Activated CD4-positive, alpha-beta T cell treated with anti-CD3 and anti-CD28 coated beads for 36 hours (primary cell): Measurements from ENCODE around the gene E2F8. TPM values are rescaled to one million over a fixed set of nuclear protein-coding genes. Genes with fewer than 3 reads are reported as not detected.

Source experiments
- ATAC-seq: fragments of 200-7000 bp; cut with Tn5 transposase; one replicate; pipeline ENCODE4 v1.10.0; 2021; ENCODE audit warnings: mild to moderate bottlenecking, moderate library complexity
- CTCF ChIA-PET: fragments of 350-600 bp; sonication (Branson Sonifier 250); formaldehyde crosslinking; loops from one replicate; lab custom pipeline; 2021; ENCODE audit warnings: antibody characterized with exemption; lab: Charles Lee
- POLR2A ChIA-PET: fragments of 350-600 bp; sonication (Branson Sonifier 250); formaldehyde crosslinking; loops from one replicate; lab custom pipeline; 2021; ENCODE audit warnings: antibody characterized with exemption, inconsistent platforms; lab: Charles Lee
- DNase-seq: peaks from one replicate; pipeline ENCODE4 v3.0.0-alpha.2; 2020
- H3K27ac Mint-ChIP-seq: one replicate; pipeline ENCODE4 v1.8.0; 2021; ENCODE audit warnings: mixed read lengths
- H3K27me3 Mint-ChIP-seq: one replicate; pipeline ENCODE4 v1.8.0; 2021; ENCODE audit warnings: mixed read lengths
- H3K36me3 Mint-ChIP-seq: one replicate; pipeline ENCODE4 v1.8.0; 2021; ENCODE audit warnings: low read depth, mixed read lengths
- H3K4me1 Mint-ChIP-seq: one replicate; pipeline ENCODE4 v1.8.0; 2021; ENCODE audit warnings: mixed read lengths
- H3K4me3 Mint-ChIP-seq: one replicate; pipeline ENCODE4 v1.8.0; 2021; ENCODE audit warnings: mild to moderate bottlenecking, moderate library complexity, mixed read lengths
- H3K9me3 Mint-ChIP-seq: one replicate; pipeline ENCODE4 v1.8.0; 2021; ENCODE audit warnings: low read depth, mixed read lengths
- intact Hi-C, 2 experiments: fragments of 100-400 bp; cut with DNase I in 1 of 2; cut with micrococcal nuclease in 1 of 2; formaldehyde crosslinking; loops; one replicate each; pipeline versions ENCODE4 v1.14.2 to v1.15.1; 2022 to 2024; cut with DNase I, micrococcal nuclease
- total RNA-seq, 2 experiments: library from RNA; stranded (reverse); gene quantifications; one replicate each; pipeline ENCODE4 v1.2.3, GENCODE V29; 2021

E2F8 gene
- total RNA-seq, 2 experiments from 2014 or later = 18.0 to 22.2 TPM

DNA sequence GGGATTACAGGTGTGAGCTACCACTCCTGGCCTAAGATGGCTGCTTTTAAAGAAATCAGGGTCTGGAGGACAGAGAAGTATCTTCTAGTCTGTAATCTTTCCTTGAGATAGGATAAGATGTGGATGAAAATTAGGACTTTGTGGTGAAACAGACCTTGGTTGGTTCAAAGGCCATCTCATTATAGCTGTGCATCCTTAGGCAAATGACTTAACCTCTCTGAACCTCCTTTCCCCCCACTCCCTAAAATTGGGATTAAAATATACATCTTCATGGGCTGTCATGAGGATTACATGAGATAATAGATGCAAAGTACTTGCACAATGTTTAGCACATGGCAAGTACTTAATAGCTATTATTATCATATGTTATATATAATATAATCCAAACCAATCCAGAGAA is 10.8 kb upstream of the E2F8 start:
- no peak for DNase-seq
- Mint-ChIP-seq H3K27me3 (peaks cover 13% of the 10 kb centered on the region), H3K9me3 (peaks cover 2% of the 10 kb centered on the region), H3K4me3 (no peak overlapping the region), H3K27ac (no peak overlapping the region), H3K36me3 (no peaks in the 10 kb centered on the region), H3K4me1 (no peaks in the 10 kb centered on the region)
- POLR2A ChIA-PET = interaction anchor here (0.6 kb wide), 1 partner anchor 14 kb away, joined by 3 read pairs; no protein-coding TSS in a partner anchor
- CTCF ChIA-PET = interaction anchor here (0.7 to 0.9 kb wide), 2 partner anchors 8 to 92 kb away, joined by 3 read pairs; no protein-coding TSS in a partner anchor
- intact Hi-C loops = no loop called here
- ATAC-seq = no peak

DNA sequence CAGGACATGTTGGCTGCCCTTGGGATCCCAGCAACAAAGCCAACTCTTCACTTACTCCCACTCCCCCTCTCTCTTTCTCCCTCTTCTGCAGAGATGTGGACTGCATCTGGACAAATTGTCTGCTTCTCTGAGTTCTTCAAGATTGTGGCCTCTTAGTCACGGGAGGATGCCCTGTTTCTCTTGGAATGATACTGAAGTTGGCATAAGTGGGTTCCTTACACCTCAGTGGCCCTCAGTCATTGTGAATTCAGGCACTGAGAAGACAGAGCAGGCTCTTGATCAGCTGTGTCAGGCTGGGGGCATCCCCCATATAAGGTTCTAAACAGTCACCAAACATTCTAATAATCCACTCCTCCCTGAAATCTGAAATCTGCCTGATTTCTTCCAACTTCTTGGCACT is 6.1 kb upstream of the E2F8 start:
- ATAC-seq (no peak), DNase-seq (no peak)
- Mint-ChIP-seq H3K36me3 (peaks cover 4% of the 10 kb centered on the region), H3K27ac (no peak overlapping the region), H3K4me1 (peaks cover 6% of the 10 kb centered on the region), H3K27me3 (peaks cover 39% of the 10 kb centered on the region), H3K9me3 (peaks cover 2% of the 10 kb centered on the region), H3K4me3 (no peak overlapping the region)
- CTCF ChIA-PET = interaction anchor here (0.6 to 1.5 kb wide), 5 partner anchors 12 to 176 kb away, joined by 3 to 4 read pairs (median 3); no protein-coding TSS in a partner anchor
- intact Hi-C loops = loop anchor here (10.0 kb wide), 2 partner anchors 198 to 552 kb away; partner anchors contain the start of gene TMEM86A (in 1 of the 2)
- POLR2A ChIA-PET = no interaction called here

DNA sequence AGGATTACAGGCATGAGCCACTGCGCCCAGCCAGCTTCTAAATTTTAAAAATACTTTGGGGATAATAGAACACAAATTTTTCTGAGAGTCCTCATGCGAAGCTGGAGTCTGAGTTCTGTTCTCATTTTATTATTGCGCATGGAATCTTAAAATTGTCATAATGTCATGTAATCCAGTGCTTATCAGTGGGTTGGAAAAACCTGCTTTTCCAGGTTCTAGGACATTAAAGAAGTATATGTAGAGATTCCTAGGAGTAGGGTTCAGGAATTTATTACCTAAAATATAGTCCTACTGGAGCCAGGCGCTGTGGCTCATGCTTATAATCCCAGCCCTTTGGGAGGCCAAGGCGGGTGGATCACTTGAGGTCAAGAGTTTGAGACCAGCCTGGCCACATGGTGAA is 4.6 kb upstream of the E2F8 start:
- H3K36me3 Mint-ChIP-seq = peaks cover 4% of the 10 kb centered on the region
- H3K4me3 Mint-ChIP-seq = no peak overlapping the region
- no peak for ATAC-seq
- intact Hi-C loops = loop anchor here (10.0 kb wide), 2 partner anchors 199 to 551 kb away; partner anchors contain the start of gene TMEM86A (in 1 of the 2)
- CTCF ChIA-PET = no interaction called here
- H3K27ac Mint-ChIP-seq = no peak overlapping the region
- peaks cover 8% of the 10 kb centered on the region for H3K4me1 Mint-ChIP-seq
- POLR2A ChIA-PET = no interaction called here
- peaks cover 2% of the 10 kb centered on the region for H3K9me3 Mint-ChIP-seq
- DNase-seq = no peak
- H3K27me3 Mint-ChIP-seq = peaks cover 38% of the 10 kb centered on the region

DNA sequence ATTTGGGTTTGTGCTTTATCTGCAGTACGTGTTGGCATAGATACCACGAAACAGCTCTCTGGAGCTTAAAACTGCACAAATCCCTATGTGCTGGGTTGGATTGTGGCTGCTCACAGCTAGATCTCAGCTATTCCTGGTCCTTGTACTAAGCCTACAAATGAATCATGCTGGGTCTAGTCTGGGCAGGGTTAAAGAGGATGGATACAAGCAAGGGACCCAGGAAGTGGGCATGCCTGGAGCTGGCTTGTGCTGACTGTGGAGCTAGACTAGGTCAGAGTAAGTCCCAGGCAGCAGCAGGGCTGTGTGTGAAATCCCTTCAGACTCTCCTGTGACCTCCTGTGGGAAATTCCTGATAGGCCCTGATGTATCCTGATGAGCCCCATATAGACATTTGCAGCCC is 3.9 kb upstream of the E2F8 start:
- ChIA-PET CTCF (interaction anchor here (2.3 kb wide), 1 partner anchor 15 kb away, joined by 8 read pairs; no protein-coding TSS in a partner anchor), POLR2A (no interaction called here)
- Mint-ChIP-seq H3K27me3 (peaks cover 41% of the 10 kb centered on the region), H3K4me3 (no peak overlapping the region), H3K4me1 (peaks cover 10% of the 10 kb centered on the region), H3K9me3 (peaks cover 2% of the 10 kb centered on the region), H3K27ac (no peak overlapping the region), H3K36me3 (peaks cover 6% of the 10 kb centered on the region)
- DNase-seq (no peak), ATAC-seq (no peak)
- intact Hi-C loops = loop anchor here (5.0 to 10.0 kb wide), 6 partner anchors 172 to 852 kb away; partner anchors contain the start of genes LDHA (in 1 of the 2), TMEM86A (in 1 of the 2) and UEVLD (in 1 of the 2)

DNA sequence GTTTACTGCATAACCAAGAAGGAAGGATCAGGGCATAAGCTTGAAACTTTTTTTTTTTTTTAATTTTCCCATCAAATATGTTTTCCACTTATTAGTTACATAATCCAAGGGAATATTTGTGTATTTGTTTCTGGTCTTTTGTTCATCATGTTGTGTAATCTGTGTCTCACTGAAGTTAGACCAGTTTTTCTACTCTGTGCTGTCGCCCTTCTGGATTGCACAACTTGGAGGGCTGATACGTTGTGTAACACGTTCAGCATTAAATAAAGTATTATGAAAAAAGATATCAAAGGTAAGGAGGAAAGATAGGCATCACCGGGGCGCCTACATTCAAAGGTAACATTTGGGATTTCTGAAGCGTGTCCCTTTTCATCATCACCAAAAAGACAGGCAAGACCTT is 3.3 kb upstream of the E2F8 start:
- CTCF ChIA-PET = interaction anchor here (2.3 kb wide), 1 partner anchor 15 kb away, joined by 8 read pairs; no protein-coding TSS in a partner anchor
- Mint-ChIP-seq H3K4me3 (no peak overlapping the region), H3K27ac (no peak overlapping the region), H3K4me1 (peaks cover 14% of the 10 kb centered on the region), H3K36me3 (peaks cover 9% of the 10 kb centered on the region), H3K27me3 (peaks cover 43% of the 10 kb centered on the region), H3K9me3 (no peaks in the 10 kb centered on the region)
- DNase-seq (no peak), ATAC-seq (no peak)
- POLR2A ChIA-PET = no interaction called here
- intact Hi-C loops = loop anchor here (5.0 to 10.0 kb wide), 6 partner anchors 172 to 852 kb away; partner anchors contain the start of genes LDHA (in 1 of the 2), TMEM86A (in 1 of the 2) and UEVLD (in 1 of the 2)

DNA sequence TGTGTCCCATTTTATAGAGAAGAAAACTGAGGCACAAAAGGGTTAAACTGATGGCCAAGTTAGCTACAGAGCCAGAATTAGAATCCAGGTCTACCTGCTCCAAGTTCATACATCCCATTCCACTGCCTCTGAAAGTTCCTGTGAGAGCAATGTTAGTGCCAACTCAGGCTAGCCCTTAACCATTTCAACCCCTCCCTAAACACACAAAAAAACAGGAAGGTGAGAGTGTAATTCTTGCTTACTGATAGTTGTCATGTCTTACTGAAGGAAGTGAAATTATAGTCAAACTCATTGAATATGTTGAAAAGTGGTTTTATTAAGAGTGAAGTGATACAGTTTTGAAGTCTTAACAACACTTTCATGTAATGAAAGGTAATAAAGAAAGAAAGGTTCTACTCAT is 2.9 kb upstream of the E2F8 start:
- H3K27ac Mint-ChIP-seq = no peak overlapping the region

DNA sequence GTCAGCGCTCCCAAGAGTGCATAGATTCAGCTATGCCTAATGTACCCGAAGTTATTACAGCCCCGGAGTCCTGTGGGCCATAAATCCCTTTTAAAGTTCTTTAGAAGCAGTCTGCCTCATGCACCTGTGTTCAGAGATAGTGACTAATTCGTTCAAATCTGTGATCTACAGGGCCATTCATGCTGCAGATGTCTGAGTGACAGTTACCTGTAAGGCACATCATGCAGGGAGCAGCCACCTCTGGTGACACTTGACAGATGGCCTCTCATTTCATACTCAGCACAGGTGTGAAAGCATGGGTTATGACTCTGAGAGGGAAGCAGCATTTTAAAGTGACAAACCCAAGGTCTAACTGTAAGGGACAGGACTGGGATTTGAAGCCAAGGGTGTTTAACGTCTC is 2.4 kb upstream of the E2F8 start:
- Mint-ChIP-seq H3K27ac (no peak overlapping the region), H3K27me3 (peaks cover 41% of the 10 kb centered on the region), H3K4me1 (peaks cover 14% of the 10 kb centered on the region), H3K9me3 (no peaks in the 10 kb centered on the region), H3K36me3 (peaks cover 16% of the 10 kb centered on the region), H3K4me3 (no peak overlapping the region)
- ATAC-seq (no peak), DNase-seq (peak; percentile 14)
- ChIA-PET CTCF (interaction anchor here (2.3 kb wide), 1 partner anchor 16 kb away, joined by 8 read pairs; no protein-coding TSS in a partner anchor), POLR2A (interaction anchor here (0.6 kb wide), 1 partner anchor 27 kb away, joined by 4 read pairs; no protein-coding TSS in a partner anchor)
- intact Hi-C loops = loop anchor here (5.0 to 10.0 kb wide), 6 partner anchors 171 to 851 kb away; partner anchors contain the start of genes LDHA (in 1 of the 2), TMEM86A (in 1 of the 2) and UEVLD (in 1 of the 2)

More for the DNA sequence above, 2.9 kb upstream of the E2F8 start:
- peaks cover 14% of the 10 kb centered on the region for H3K4me1 Mint-ChIP-seq
- peaks cover 13% of the 10 kb centered on the region for H3K36me3 Mint-ChIP-seq
- POLR2A ChIA-PET = no interaction called here
- CTCF ChIA-PET = interaction anchor here (2.3 kb wide), 1 partner anchor 16 kb away, joined by 8 read pairs; no protein-coding TSS in a partner anchor
- H3K9me3 Mint-ChIP-seq = no peaks in the 10 kb centered on the region
- H3K27me3 Mint-ChIP-seq = peaks cover 44% of the 10 kb centered on the region
- no peak overlapping the region for H3K4me3 Mint-ChIP-seq
- DNase-seq (no peak), ATAC-seq (no peak)
- intact Hi-C loops = loop anchor here (5.0 to 10.0 kb wide), 6 partner anchors 171 to 851 kb away; partner anchors contain the start of genes LDHA (in 1 of the 2), TMEM86A (in 1 of the 2) and UEVLD (in 1 of the 2)

DNA sequence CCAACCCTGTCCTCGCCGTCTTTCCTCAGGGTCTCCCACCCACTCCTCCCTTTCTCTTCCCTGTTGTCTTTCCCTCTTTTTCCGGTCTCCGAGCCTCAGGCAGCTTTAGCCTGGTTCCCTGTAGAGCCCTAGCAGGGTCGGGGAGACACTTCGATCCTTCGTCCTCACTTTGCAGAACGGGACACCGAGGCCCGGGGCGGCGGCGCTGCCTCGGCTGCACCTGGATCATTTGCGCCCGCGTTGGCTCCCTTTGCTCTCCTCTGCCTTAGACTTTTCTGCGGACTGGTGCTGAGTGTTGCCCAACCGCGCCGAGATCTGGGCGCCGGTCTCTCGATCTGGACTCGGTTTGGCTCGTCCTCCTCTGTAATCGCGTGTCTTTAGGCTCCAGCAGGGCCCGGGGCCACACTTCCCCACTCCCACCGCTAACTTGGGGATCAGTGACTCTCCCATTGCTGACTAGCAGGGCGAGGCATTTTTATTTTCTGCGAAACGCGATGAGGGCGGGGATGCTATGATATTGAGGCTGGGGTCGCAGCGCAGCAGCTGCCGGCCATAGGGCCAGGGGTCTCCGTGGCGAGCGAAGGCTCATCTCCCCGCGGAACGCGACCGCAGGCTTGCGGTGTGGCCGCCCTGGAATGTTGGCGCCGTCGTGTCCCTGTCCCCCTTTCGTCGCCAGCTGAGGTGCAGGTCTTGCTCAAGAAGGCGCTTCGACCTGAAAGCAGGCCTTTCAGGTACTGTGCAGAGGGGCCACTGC is 1.6 kb upstream of the E2F8 start:
- Mint-ChIP-seq H3K27ac (peak overlapping the region; percentile 71), H3K9me3 (no peaks in the 10 kb centered on the region), H3K4me3 (peak overlapping the region; percentile 89), H3K36me3 (peaks cover 22% of the 10 kb centered on the region), H3K27me3 (peaks cover 36% of the 10 kb centered on the region), H3K4me1 (peaks cover 14% of the 10 kb centered on the region)
- CTCF ChIA-PET = interaction anchor here (2.3 kb wide), 1 partner anchor 17 kb away, joined by 8 read pairs; no protein-coding TSS in a partner anchor
- ATAC-seq (no peak), DNase-seq (peak; percentile 28)
- POLR2A ChIA-PET = no interaction called here
- intact Hi-C loops = loop anchor here (5.0 to 10.0 kb wide), 6 partner anchors 170 to 850 kb away; partner anchors contain the start of genes LDHA (in 1 of the 2), TMEM86A (in 1 of the 2) and UEVLD (in 1 of the 2)

DNA sequence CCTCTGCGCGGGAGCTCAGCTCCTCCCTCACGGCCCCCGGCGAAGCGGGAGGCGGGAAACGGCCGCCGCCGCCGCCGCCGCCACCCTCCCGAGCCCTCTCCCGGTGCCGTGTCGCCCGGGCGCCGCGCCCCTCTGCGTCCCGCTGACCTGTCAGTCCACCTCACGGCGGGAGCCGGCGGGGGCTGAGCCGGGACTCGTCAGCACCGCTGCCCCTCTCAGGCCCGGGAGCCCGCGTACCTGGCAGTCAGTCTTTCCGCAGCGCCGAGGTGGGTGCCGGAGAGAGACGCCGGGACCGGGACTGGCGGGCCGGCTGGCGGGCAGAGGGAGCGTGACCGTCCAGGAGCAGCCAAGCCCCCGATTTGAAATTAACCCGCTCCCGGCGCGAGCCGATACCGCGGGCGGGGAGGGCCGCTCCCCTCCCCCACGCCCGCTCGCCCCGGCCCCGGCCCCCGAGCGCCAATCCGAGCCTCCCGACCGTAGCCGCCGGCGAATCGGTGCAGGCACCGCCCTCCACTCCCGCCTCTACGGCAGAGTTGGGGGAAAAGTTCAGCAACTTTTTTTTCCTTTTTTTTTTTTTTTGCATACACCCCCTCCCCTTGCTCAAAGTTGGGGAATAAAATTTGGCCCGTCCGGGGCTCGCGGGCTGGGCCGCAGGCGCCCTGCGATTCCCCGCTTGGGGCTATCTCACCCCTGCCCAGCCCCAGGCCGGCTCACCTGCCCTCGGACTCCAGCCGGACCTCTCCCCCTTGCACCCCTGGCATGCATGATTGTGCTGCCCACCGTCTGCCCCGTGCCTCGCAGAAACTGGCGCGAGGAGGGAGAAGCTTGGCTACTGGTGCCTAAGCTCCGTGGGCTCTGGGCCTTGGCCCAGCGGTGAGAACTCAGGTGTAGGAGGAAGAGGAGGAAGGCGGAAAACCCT is 774 bp upstream of the E2F8 start:
- Mint-ChIP-seq H3K36me3 (peaks cover 30% of the 10 kb centered on the region), H3K27me3 (peaks cover 36% of the 10 kb centered on the region), H3K27ac (peak overlapping the region; percentile 71), H3K9me3 (no peaks in the 10 kb centered on the region), H3K4me1 (peaks cover 14% of the 10 kb centered on the region), H3K4me3 (peak overlapping the region; percentile 89)
- peak; percentile 57 for ATAC-seq
- ChIA-PET CTCF (interaction anchor here (0.6 kb wide), 1 partner anchor 1112 kb away, joined by 3 read pairs; no protein-coding TSS in a partner anchor), POLR2A (no interaction called here)
- intact Hi-C loops = loop anchor here (1.0 to 10.0 kb wide), 14 partner anchors 124 to 1229 kb away; partner anchors contain the start of genes ZDHHC13 (in 2 of the 2), GTF2H1 (in 1 of the 2), HPS5 (in 1 of the 2) and LDHA (in 1 of the 2)
- peak; percentile 79 for DNase-seq

DNA sequence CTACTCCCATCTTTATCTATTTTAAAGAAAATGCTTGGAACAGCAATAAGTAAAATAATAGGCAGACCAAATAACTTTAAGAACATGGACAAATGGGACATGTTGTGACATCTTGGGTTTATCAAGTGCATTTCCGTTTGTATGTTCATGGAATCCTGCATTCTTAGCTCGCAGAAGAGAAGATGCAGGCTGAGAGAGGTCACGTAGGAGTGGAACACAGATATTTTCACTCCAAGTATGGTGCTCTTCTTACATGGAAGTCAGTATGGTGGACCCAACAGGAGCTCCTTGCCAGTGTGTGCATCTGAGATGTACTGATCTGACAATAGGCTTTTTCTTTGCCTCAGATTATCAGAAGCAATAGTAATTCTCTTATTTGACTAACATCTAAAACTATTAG is 1.7 kb downstream of the E2F8 start:
- no peaks in the 10 kb centered on the region for H3K9me3 Mint-ChIP-seq
- intact Hi-C loops = no loop called here
- H3K4me3 Mint-ChIP-seq = peak overlapping the region; percentile 57
- ATAC-seq = no peak
- ChIA-PET POLR2A (no interaction called here), CTCF (interaction anchor here (0.8 to 1.2 kb wide), 2 partner anchors 13 to 20 kb away, joined by 3 to 4 read pairs; no protein-coding TSS in a partner anchor)
- H3K27ac Mint-ChIP-seq = peak overlapping the region; percentile 31
- H3K36me3 Mint-ChIP-seq = peaks cover 52% of the 10 kb centered on the region
- peaks cover 14% of the 10 kb centered on the region for H3K4me1 Mint-ChIP-seq
- no peak for DNase-seq
- H3K27me3 Mint-ChIP-seq = peaks cover 27% of the 10 kb centered on the region
